ENCODE data around the gene NRARP. TPM values are rescaled to one million over a fixed set of nuclear protein-coding genes. Genes with fewer than 3 reads are reported as not detected.

Gene NRARP
- total and polyA plus RNA-seq, 2 of the 13 experiments (the other 11 are each of a cell fraction or from before 2014, with no cell fraction given): 0.22 to 0.46 TPM

DNA sequence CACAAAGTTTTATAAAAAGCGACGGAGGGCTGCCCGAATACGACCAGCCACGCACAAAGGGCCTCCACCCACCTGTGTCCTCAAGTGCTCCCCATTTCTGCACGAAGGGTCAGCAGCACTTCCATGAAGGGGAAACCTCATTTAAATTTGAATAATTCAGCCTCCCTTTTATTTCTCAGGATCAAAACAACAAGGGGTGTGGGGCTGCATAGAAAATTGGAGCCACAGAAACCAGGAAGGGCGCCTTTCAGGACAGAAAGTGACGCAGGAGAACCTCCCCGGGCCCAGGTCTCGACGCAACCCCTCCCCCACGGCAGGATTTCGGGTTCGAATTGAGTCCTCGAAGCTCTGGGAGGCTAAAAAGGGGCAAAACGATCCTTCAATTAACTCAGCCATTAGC is 2.1 kb downstream of the NRARP start:
- Histone ChIP-seq H2AFZ (ENCODE audit: low read length) (no peak overlapping the region), H3K9me3 (ENCODE audit: low read length) (no peaks in the 10 kb centered on the region), H4K20me1 (ENCODE audit: insufficient read depth, low read length) (no peaks in the 10 kb centered on the region), H3K9ac (ENCODE audit: insufficient read depth, low read depth, low read length) (no peak overlapping the region), H3K4me1 (ENCODE audit: insufficient read depth, low read length) (peaks cover 71% of the 10 kb centered on the region), H3K36me3 (replicated peaks in 1 of 2; ENCODE audit: control insufficient read depth in 1 of 2, insufficient read depth in 2 of 2, low read length in 2 of 2) (no peaks in the 10 kb centered on the region), H3K79me2 (ENCODE audit: insufficient read depth, low read length) (no peaks in the 10 kb centered on the region), H3K27ac (ENCODE audit: extremely low read length, insufficient read depth, low read length) (no peak overlapping the region), H3K4me2 (ENCODE audit: low read depth, low read length) (peak overlapping the region; percentile 27; the same call in 1 of the 2 replicates), H3K27me3 (ENCODE audit: control insufficient read depth in 1 of 2, insufficient read depth in 2 of 2, low read length in 2 of 2) (peaks cover 12 to 66% of the 10 kb centered on the region in 2 experiments), H3K4me3 (replicated peaks in 1 of 3; ENCODE audit: insufficient read depth in 1 of 3, low read depth in 2 of 3, low read length in 3 of 3) (no peak overlapping the region)
- intact Hi-C loops (cut with micrococcal nuclease; ENCODE audit: unreplicated experiment): loop anchor here (10.0 kb wide), 1 partner anchor 105 kb away; no protein-coding TSS in a partner anchor
- DNase-seq (ENCODE audit: low spot score): no peak
- TSS peak; percentile 63 for BruUV-seq (replicated peaks)
- TF ChIP-seq CENPT (CRISPR knock-in tag; IDR thresholded peaks at IDR 0.05; ENCODE audit: low read depth) (no peak), CENPX (CRISPR knock-in tag; IDR thresholded peaks at IDR 0.05) (no peak)
- CTCF ChIA-PET (ENCODE audit: low intra/inter-chr PET ratio, low total read pairs): interaction anchor here (0.6 kb wide), 1 partner anchor 19 kb away, joined by 3 read pairs; no protein-coding TSS in a partner anchor
- in situ Hi-C loops (cut with HindIII; ENCODE audit: extremely low pct_ligation_motif_present, low pct_unique_long_range_greater_than_20kb): no loop called here
- no peak for FAIRE-seq
- POLR2A ChIA-PET: no interaction called here
- no peak for ATAC-seq
- 29% methylated on average over 16 of the region's 16 CpGs for WGBS (ENCODE audit: low lambda C conversion rate)

DNA sequence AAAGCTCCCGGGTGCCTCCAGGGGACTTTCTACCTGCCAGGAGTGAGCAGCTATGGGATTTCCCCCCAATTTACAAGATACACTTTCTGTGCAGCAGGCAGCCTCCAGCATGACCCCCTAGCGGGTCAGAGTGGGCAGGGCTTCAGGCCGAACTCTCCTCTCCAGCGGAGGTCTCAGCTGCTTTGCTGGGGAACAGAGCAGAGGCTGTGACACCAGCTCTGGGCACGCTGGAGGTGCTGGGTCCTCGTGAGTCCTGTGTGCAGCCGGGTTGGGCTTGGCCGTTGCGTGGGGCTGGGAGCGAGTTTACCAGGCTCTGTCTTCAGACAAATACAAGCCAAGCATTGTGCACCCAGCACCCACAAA is 2.9 kb downstream of the NRARP start:
- Histone ChIP-seq H3K27ac (ENCODE audit: extremely low read length, insufficient read depth, low read length) (no peak overlapping the region), H3K27me3 (ENCODE audit: control insufficient read depth in 1 of 2, insufficient read depth in 2 of 2, low read length in 2 of 2) (peaks cover 12 to 59% of the 10 kb centered on the region in 2 experiments), H3K4me3 (replicated peaks in 1 of 3; ENCODE audit: insufficient read depth in 1 of 3, low read depth in 2 of 3, low read length in 3 of 3) (peak overlapping the region in 1 of 3 experiments; percentile 48; a peak in 1 of 6 replicates), H3K36me3 (replicated peaks in 1 of 2; ENCODE audit: control insufficient read depth in 1 of 2, insufficient read depth in 2 of 2, low read length in 2 of 2) (no peaks in the 10 kb centered on the region), H3K79me2 (ENCODE audit: insufficient read depth, low read length) (no peaks in the 10 kb centered on the region), H3K4me2 (ENCODE audit: low read depth, low read length) (peak overlapping the region; percentile 63), H4K20me1 (ENCODE audit: insufficient read depth, low read length) (no peaks in the 10 kb centered on the region), H3K4me1 (ENCODE audit: insufficient read depth, low read length) (peaks cover 73% of the 10 kb centered on the region), H3K9ac (ENCODE audit: insufficient read depth, low read depth, low read length) (no peak overlapping the region), H3K9me3 (ENCODE audit: low read length) (no peaks in the 10 kb centered on the region), H2AFZ (ENCODE audit: low read length) (no peak overlapping the region)
- intact Hi-C loops (cut with micrococcal nuclease; ENCODE audit: unreplicated experiment) (no loop called here), in situ Hi-C loops (cut with HindIII; ENCODE audit: extremely low pct_ligation_motif_present, low pct_unique_long_range_greater_than_20kb) (no loop called here)
- CTCF ChIA-PET (ENCODE audit: low intra/inter-chr PET ratio, low total read pairs): no interaction called here
- POLR2A ChIA-PET: interaction anchor here (2.2 kb wide), 1 partner anchor 22 kb away, joined by 7 read pairs; the partner anchor contains the start of gene TOR4A
- ATAC-seq (peak; percentile 8; the same call in 1 of the 3 replicates), DNase-seq (ENCODE audit: low spot score) (no peak), FAIRE-seq (no peak)
- TF ChIP-seq MYNN (CRISPR knock-in tag; IDR thresholded peaks at IDR 0.05; ENCODE audit: low read depth): no peak
- TF ChIP-seq NR2F2 (IDR thresholded peaks at IDR 0.05; ENCODE audit: borderline replicate concordance, low read depth): no peak
- TF ChIP-seq MTF1 (CRISPR knock-in tag; IDR thresholded peaks at IDR 0.05): no peak
- 0 out of 2 replicates have a peak, but pooled peaks have one; percentile 9 for TF ChIP-seq CTCF (CRISPR knock-in tag; IDR thresholded peaks at IDR 0.05)
- TF ChIP-seq RXRA (CRISPR knock-in tag; IDR thresholded peaks at IDR 0.05): no peak
- TF ChIP-seq NCOA2 (CRISPR knock-in tag; IDR thresholded peaks at IDR 0.05): no peak
- no peak for TF ChIP-seq NR3C1 (CRISPR knock-in tag; IDR thresholded peaks at IDR 0.05)
- no peak for TF ChIP-seq HDAC2 (CRISPR knock-in tag; IDR thresholded peaks at IDR 0.05)
- no peak for TF ChIP-seq FUBP1 (CRISPR knock-in tag; IDR thresholded peaks at IDR 0.05; ENCODE audit: borderline replicate concordance)
- WGBS (ENCODE audit: low lambda C conversion rate): 2% methylated on average over 6 of the region's 10 CpGs
- BruUV-seq (replicated peaks): no TSS peak
